Body of pancreas (tissue), 4 donors: ENCODE measurements around the gene KIF1C. TPM values are rescaled to one million over a fixed set of nuclear protein-coding genes. Genes with fewer than 3 reads are reported as not detected.

Source experiments
- ATAC-seq: fragments of 150-250 bp; one replicate; pipeline ENCODE4 v1.9.1; 2016
- DNase-seq, 4 donors: peaks; one replicate each; pipeline ENCODE4 v3.0.0-alpha.2; 2019
- H3K27ac ChIP-seq, 4 donors: fragments of 200-600 bp; sonication (generic); 1 replicate in 3 of 4; 2 replicates in 1 of 4; pipeline versions ENCODE4 v1.5.1 to v1.6.1; 2016 to 2019; ENCODE audit warnings: mild to moderate bottlenecking in 1 of 4, mixed read lengths in 1 of 4, moderate library complexity in 1 of 4
- H3K27me3 ChIP-seq, 2 donors: fragments of 200-600 bp; sonication (generic); one replicate each; pipeline ENCODE4 v1.6.0; 2016; ENCODE audit warnings: mild to moderate bottlenecking in 1 of 2
- H3K36me3 ChIP-seq, 2 donors: fragments of 200-600 bp; sonication (generic); replicated peaks in 1 of 2; 2 replicates each; pipeline ENCODE4 v1.5.1; 2016; ENCODE audit warnings: low read depth in 2 of 2; ENCODE audit not compliant: insufficient read depth in 1 of 2
- H3K4me1 ChIP-seq: fragments of 200-600 bp; sonication (generic); one replicate; pipeline ENCODE4 v1.6.0; 2016
- H3K4me3 ChIP-seq, 2 donors: fragments of 200-600 bp; sonication (generic); 1 replicate in 1 of 2; 2 replicates in 1 of 2; pipeline ENCODE4 v1.5.1; 2016 to 2019
- H3K9me3 ChIP-seq, 3 donors: fragments of 200-600 bp; sonication (generic); 1 replicate in 2 of 3; 2 replicates in 1 of 3; pipeline ENCODE4 v1.5.1; 2016
- POLR2A ChIP-seq, 3 donors: fragments of 450-650 bp; IDR thresholded peaks; one replicate each; pipeline ENCODE4 v1.6.1; 2016; ENCODE audit warnings: antibody characterized with exemption in 3 of 3, mild to moderate bottlenecking in 2 of 3
- WGBS, 2 donors: methylation state at CpG; one replicate each; pipeline ENCODE4 v1.1.5; 2017; 5-methylcytosine and 5-hydroxymethylcytosine counted together
- intact Hi-C: fragments of 100-400 bp; cut with DNase I; formaldehyde crosslinking; loops from one replicate; pipeline ENCODE4 v1.15.1; 2023
- total RNA-seq, 2 donors: library from RNA; depleted of rRNA; stranded (reverse); fragments of >200 nt; gene quantifications; one replicate each; pipeline ENCODE4 v1.1.0, GENCODE V29; 2016
- TF ChIP-seq, protein P1 (sequence below), 7 experiments: fragments of 450-650 bp in 4 of 7; fragments of 200-600 bp in 3 of 7; sonication (generic) in 3 of 7; IDR thresholded peaks; one replicate each; pipeline ENCODE4 v1.5.1; 2016 to 2019; ENCODE audit warnings: antibody characterized with exemption in 7 of 7

Gene KIF1C
- total RNA-seq, 2 donors from 2014 or later, result 43.1 to 54.4 TPM

DNA sequence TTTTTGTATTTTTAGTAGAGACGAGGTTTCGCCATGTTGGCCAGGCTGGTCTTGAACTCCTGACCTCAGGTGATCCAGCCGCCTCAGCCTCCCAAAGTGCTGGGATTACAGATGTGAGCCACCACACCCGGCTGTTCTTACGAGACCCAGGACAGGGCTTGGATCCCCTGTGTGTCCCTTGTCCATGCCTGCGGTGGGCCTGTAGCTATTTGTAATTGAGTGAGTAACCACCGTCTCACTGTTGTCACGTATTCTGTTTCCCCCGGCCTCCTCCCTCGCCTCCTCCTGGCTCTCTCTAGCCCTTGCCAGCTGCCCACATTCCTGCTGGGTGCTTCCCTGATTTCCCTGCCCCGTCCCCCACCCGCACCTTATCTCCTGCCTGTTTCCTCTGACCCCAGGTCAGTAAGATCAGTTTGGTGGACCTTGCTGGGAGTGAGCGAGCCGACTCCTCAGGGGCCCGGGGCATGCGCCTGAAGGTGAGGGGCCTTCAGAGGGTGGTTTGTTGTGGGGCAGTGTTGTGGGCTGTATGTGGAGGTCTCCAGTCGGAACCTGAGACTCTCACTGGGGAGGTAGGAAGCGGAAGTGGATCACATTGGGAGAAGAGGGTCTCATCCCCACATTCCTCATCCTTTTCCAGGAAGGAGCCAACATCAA is 5.6 kb downstream of the KIF1C start:
- Histone ChIP-seq H3K4me1 (peaks cover 20% of the 10 kb centered on the region), H3K27me3 (no peaks in the 10 kb centered on the region), H3K27ac (no peak overlapping the region), H3K9me3 (no peaks in the 10 kb centered on the region), H3K36me3 (peaks cover 13 to 46% of the 10 kb centered on the region in 2 donors), H3K4me3 (no peak overlapping the region)
- intact Hi-C loops, result no loop called here
- ATAC-seq (no peak), DNase-seq (no peak)
- TF ChIP-seq POLR2A (IDR thresholded peaks at IDR 0.05), result no peak
- TF ChIP-seq, protein P1, sequence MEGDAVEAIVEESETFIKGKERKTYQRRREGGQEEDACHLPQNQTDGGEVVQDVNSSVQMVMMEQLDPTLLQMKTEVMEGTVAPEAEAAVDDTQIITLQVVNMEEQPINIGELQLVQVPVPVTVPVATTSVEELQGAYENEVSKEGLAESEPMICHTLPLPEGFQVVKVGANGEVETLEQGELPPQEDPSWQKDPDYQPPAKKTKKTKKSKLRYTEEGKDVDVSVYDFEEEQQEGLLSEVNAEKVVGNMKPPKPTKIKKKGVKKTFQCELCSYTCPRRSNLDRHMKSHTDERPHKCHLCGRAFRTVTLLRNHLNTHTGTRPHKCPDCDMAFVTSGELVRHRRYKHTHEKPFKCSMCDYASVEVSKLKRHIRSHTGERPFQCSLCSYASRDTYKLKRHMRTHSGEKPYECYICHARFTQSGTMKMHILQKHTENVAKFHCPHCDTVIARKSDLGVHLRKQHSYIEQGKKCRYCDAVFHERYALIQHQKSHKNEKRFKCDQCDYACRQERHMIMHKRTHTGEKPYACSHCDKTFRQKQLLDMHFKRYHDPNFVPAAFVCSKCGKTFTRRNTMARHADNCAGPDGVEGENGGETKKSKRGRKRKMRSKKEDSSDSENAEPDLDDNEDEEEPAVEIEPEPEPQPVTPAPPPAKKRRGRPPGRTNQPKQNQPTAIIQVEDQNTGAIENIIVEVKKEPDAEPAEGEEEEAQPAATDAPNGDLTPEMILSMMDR (IDR thresholded peaks at IDR 0.05), result no peak
- WGBS, 2 donors, result 92 to 94% methylated on average over 15 to 18 of the region's 18 CpGs

DNA sequence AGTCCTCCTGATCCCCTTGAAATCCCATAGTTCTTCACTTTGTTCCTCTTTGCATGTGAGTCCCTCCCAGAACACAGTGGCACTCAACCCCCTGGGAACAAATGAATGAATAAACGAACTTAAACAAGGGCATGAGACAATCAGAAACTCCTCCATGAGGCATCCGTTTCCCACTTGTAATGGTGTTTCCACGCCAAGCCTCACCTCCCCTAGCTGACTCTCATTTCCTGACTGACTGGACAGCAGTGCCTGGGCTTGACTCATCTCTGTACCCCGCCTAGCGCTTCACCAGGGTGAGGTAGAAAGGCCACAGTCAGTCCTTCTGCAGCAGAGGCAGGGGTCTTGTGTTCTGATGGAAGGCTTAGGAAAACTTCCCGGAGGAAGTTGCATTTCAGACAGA is 14.2 kb downstream of the KIF1C start:
- DNase-seq (no peak), ATAC-seq (no peak)
- intact Hi-C loops, result no loop called here
- Histone ChIP-seq H3K4me3 (no peak overlapping the region), H3K27me3 (no peaks in the 10 kb centered on the region), H3K9me3 (no peaks in the 10 kb centered on the region), H3K4me1 (no peaks in the 10 kb centered on the region), H3K27ac (no peak overlapping the region), H3K36me3 (peaks cover 5 to 32% of the 10 kb centered on the region in 2 donors)
- TF ChIP-seq, protein P1 (IDR thresholded peaks at IDR 0.05), result no peak
- TF ChIP-seq POLR2A (IDR thresholded peaks at IDR 0.05), result no peak
- WGBS, 2 donors, result 78 to 79% methylated on average over 5 to 6 of the region's 6 CpGs

DNA sequence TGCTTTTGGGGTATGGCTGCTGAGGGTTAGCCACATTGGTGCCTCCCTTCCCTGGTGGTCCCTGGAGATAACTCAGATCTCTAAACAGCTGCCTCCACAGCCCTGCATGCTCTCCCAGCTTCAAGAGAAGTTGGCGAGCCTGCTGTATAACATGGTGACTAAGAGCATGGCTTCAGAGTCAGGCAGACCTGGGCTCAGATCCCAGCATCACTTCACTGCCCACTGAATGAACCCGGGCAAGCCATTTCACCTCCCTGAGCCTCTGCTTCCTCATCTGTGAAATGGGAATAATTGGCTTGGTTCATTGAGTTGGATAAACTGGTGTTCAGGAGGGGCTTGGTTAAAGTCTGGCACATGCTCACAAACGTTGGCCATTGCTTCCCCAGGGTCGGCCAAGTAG is 16.6 kb downstream of the KIF1C start:
- 60 to 77% methylated on average over 2 to 4 of the region's 4 CpGs for WGBS, 2 donors

DNA sequence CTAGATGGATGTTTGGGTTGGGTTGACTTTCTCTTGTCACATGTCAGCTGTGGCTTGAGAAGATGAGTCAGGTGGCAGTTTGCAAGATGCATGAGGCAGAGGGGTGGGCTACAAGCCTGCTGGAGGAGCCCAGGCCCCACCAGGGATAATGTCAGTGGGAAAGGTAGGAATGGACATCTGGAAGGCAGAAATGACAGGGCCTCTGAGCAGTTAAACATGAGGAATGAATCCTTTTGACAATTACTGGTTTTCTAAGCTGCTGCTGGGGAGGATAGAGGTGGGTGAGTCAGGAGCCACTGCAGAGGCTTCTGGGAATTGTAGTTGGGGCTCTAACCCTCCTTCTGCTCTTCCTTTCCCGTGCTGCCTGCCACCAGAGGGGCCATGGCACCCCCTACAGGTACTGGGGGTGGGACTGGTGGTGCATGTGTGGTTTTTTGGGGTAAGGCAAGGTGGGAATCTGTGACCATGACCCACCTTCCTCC is 21.8 kb downstream of the KIF1C start:
- intact Hi-C loops, result no loop called here
- Histone ChIP-seq H3K4me3 (no peak overlapping the region), H3K27me3 (no peaks in the 10 kb centered on the region), H3K27ac (no peak overlapping the region), H3K36me3 (peaks cover 16 to 35% of the 10 kb centered on the region in 2 donors), H3K4me1 (no peaks in the 10 kb centered on the region), H3K9me3 (no peaks in the 10 kb centered on the region)
- WGBS, 2 donors, result 56 to 67% methylated on average over 1 of the region's 1 CpG
- peak; percentile 35 for ATAC-seq
- no peak for TF ChIP-seq POLR2A (IDR thresholded peaks at IDR 0.05)
- TF ChIP-seq, protein P1 (IDR thresholded peaks at IDR 0.05), result peak in 1 of 7 experiments; percentile 4
- no peak for DNase-seq

More for the DNA sequence above, 16.6 kb downstream of the KIF1C start:
- TF ChIP-seq, protein P1 (IDR thresholded peaks at IDR 0.05), result no peak
- TF ChIP-seq POLR2A (IDR thresholded peaks at IDR 0.05), result no peak
- no peak for ATAC-seq
- no peak for DNase-seq
- Histone ChIP-seq H3K4me1 (no peaks in the 10 kb centered on the region), H3K4me3 (no peak overlapping the region), H3K27ac (no peak overlapping the region), H3K9me3 (no peaks in the 10 kb centered on the region), H3K27me3 (no peaks in the 10 kb centered on the region), H3K36me3 (peaks cover 5 to 17% of the 10 kb centered on the region in 2 donors)
- intact Hi-C loops, result no loop called here
